ENCODE data around the gene C16orf95. TPM values are rescaled to one million over a fixed set of nuclear protein-coding genes. Genes with fewer than 3 reads are reported as not detected.

The C16orf95 gene
- polyA plus RNA-seq, 1 donor from 2014 or later: 5.9 TPM

DNA sequence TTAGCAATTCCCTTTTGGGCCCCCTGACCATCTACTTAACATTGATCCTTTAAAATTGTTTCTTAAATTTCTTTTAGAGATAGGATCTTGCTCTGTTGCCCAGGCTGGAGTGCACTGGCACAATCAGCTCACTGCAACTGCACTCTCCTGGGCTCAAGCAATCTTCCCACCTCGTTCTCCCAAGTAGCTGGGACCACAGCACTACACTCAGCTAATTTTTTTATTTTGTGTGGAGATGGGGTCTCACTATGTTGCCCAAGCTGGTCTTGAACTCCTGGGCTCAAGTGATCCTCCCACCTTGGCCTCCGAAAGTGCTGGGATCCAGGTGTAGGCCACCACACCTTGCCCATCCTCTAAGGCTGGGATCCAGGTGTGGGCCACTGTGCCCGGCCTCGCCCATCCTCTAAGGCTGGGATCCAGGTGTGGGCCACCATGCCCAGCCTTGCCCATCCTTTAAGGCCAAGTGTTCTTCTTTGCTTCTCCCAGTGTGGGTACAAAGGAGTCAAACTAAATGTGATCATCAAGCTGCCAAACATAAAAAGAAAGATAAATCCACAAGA, 13.2 kb downstream of the C16orf95 start:
- Histone ChIP-seq H2AFZ (ENCODE audit: low read depth, low read length) (no peak overlapping the region), H3K79me2 (replicated peaks; ENCODE audit: insufficient read depth, low read length) (no peaks in the 10 kb centered on the region), H4K20me1 (ENCODE audit: insufficient read depth) (no peaks in the 10 kb centered on the region), H3K9me3 (ENCODE audit: low read length) (no peaks in the 10 kb centered on the region), H3K4me3 (ENCODE audit: low read length) (no peak overlapping the region), H3F3A (ENCODE audit: insufficient read depth, low read length, poor library complexity, severe bottlenecking) (no peaks in the 10 kb centered on the region), H3K9me2 (ENCODE audit: insufficient read depth, low read length) (no peaks in the 10 kb centered on the region), H3K4me2 (ENCODE audit: low read length) (no peak overlapping the region), H3K9ac (ENCODE audit: low read length) (no peak overlapping the region), H3K36me3 (ENCODE audit: insufficient read depth, low read length) (no peaks in the 10 kb centered on the region), H3K27ac (ENCODE audit: low read length) (no peak overlapping the region), H3K27me3 (ENCODE audit: insufficient read depth, low read depth, low read length) (no peaks in the 10 kb centered on the region)
- TF ChIP-seq, protein P1, sequence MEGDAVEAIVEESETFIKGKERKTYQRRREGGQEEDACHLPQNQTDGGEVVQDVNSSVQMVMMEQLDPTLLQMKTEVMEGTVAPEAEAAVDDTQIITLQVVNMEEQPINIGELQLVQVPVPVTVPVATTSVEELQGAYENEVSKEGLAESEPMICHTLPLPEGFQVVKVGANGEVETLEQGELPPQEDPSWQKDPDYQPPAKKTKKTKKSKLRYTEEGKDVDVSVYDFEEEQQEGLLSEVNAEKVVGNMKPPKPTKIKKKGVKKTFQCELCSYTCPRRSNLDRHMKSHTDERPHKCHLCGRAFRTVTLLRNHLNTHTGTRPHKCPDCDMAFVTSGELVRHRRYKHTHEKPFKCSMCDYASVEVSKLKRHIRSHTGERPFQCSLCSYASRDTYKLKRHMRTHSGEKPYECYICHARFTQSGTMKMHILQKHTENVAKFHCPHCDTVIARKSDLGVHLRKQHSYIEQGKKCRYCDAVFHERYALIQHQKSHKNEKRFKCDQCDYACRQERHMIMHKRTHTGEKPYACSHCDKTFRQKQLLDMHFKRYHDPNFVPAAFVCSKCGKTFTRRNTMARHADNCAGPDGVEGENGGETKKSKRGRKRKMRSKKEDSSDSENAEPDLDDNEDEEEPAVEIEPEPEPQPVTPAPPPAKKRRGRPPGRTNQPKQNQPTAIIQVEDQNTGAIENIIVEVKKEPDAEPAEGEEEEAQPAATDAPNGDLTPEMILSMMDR (IDR thresholded peaks at IDR 0.05; ENCODE audit: poor library complexity, severe bottlenecking): no peak
- TF ChIP-seq POLR2AphosphoS5 (IDR thresholded peaks at IDR 0.05) (no peak), REST (IDR thresholded peaks at IDR 0.05; ENCODE audit: borderline replicate concordance) (no peak), MXI1 (conservative IDR thresholded peaks at IDR 0.05; ENCODE audit: poor library complexity, severe bottlenecking) (no peak), SMC3 (conservative IDR thresholded peaks at IDR 0.05; ENCODE audit: poor library complexity) (no peak), EP300 (conservative IDR thresholded peaks at IDR 0.05; ENCODE audit: poor library complexity, severe bottlenecking) (no peak)

DNA sequence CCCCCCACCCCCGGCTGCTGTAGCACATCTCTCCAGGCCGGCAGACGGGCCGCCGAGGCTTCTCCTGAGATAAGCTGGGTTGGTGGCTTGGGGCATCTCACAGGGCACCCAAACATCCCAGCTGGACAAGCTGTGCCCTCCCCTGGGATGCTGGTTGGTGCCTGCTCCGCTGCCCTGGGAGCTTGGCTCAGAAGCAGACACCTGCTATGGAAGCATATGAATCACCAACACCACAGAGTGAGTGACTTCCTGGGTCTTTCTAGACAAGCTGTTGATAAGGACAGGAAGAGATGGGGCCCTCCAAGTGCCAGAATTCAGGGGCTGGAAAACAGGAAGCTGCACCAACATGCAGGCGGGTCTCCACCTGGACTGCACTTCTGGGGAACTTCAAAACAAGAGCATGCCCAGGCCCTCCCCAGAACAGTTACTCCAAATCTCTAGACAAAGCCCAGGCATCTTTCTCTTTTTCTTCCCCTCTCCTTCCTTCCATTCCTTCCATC, 13.7 kb downstream of the C16orf95 start:
- Histone ChIP-seq H4K20me1 (ENCODE audit: insufficient read depth) (no peaks in the 10 kb centered on the region), H3K36me3 (ENCODE audit: insufficient read depth, low read length) (no peaks in the 10 kb centered on the region), H3K9me3 (ENCODE audit: low read length) (no peaks in the 10 kb centered on the region), H3K79me2 (replicated peaks; ENCODE audit: insufficient read depth, low read length) (no peaks in the 10 kb centered on the region), H2AFZ (ENCODE audit: low read depth, low read length) (no peak overlapping the region), H3K4me2 (ENCODE audit: low read length) (no peak overlapping the region), H3K9me2 (ENCODE audit: insufficient read depth, low read length) (no peaks in the 10 kb centered on the region), H3F3A (ENCODE audit: insufficient read depth, low read length, poor library complexity, severe bottlenecking) (no peaks in the 10 kb centered on the region), H3K9ac (ENCODE audit: low read length) (no peak overlapping the region), H3K27me3 (ENCODE audit: insufficient read depth, low read depth, low read length) (no peaks in the 10 kb centered on the region), H3K4me3 (ENCODE audit: low read length) (no peak overlapping the region), H3K27ac (ENCODE audit: low read length) (no peak overlapping the region)
- TF ChIP-seq RAD21 (conservative IDR thresholded peaks at IDR 0.05) (no peak), MXI1 (conservative IDR thresholded peaks at IDR 0.05; ENCODE audit: poor library complexity, severe bottlenecking) (no peak), EZH2 (IDR thresholded peaks at IDR 0.05; ENCODE audit: borderline replicate concordance, insufficient read depth, low read length, poor library complexity, severe bottlenecking) (no peak), POLR2AphosphoS5 (IDR thresholded peaks at IDR 0.05) (no peak), SMC3 (conservative IDR thresholded peaks at IDR 0.05; ENCODE audit: poor library complexity) (no peak), REST (IDR thresholded peaks at IDR 0.05; ENCODE audit: borderline replicate concordance) (no peak), TAF1 (IDR thresholded peaks at IDR 0.05; ENCODE audit: low read depth) (no peak)
- TF ChIP-seq, protein P1 (IDR thresholded peaks at IDR 0.05; ENCODE audit: poor library complexity, severe bottlenecking): no peak

All from neural cell (in vitro differentiated cells).